Measurements from ENCODE around the gene GREM2.

- no peak for TF ChIP-seq POLR2A (IDR thresholded peaks at IDR 0.05; ENCODE audit: low read length)
- no peak for TF ChIP-seq RAD21 (conservative IDR thresholded peaks at IDR 0.05 in 1 of 2, IDR thresholded peaks at IDR 0.05 in 1 of 2)
- TF ChIP-seq, protein P1, sequence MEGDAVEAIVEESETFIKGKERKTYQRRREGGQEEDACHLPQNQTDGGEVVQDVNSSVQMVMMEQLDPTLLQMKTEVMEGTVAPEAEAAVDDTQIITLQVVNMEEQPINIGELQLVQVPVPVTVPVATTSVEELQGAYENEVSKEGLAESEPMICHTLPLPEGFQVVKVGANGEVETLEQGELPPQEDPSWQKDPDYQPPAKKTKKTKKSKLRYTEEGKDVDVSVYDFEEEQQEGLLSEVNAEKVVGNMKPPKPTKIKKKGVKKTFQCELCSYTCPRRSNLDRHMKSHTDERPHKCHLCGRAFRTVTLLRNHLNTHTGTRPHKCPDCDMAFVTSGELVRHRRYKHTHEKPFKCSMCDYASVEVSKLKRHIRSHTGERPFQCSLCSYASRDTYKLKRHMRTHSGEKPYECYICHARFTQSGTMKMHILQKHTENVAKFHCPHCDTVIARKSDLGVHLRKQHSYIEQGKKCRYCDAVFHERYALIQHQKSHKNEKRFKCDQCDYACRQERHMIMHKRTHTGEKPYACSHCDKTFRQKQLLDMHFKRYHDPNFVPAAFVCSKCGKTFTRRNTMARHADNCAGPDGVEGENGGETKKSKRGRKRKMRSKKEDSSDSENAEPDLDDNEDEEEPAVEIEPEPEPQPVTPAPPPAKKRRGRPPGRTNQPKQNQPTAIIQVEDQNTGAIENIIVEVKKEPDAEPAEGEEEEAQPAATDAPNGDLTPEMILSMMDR (IDR thresholded peaks at IDR 0.05) = no peak
- TF ChIP-seq BHLHE40 (IDR thresholded peaks at IDR 0.05; ENCODE audit: low read depth, low read length) = no peak
- TF ChIP-seq SMC3 (IDR thresholded peaks at IDR 0.05) = no peak
- TF ChIP-seq, protein P2, sequence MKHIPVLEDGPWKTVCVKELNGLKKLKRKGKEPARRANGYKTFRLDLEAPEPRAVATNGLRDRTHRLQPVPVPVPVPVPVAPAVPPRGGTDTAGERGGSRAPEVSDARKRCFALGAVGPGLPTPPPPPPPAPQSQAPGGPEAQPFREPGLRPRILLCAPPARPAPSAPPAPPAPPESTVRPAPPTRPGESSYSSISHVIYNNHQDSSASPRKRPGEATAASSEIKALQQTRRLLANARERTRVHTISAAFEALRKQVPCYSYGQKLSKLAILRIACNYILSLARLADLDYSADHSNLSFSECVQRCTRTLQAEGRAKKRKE (CRISPR knock-in tag; IDR thresholded peaks at IDR 0.05; ENCODE audit: low read depth) = no peak
Observed at GRCh38 chr1:240462766-240463395, 149.1 kb downstream of the GREM2 start.

Data from A549 (cell line).